B cell (primary cell): ENCODE data around the gene CRAMP1. TPM values are rescaled to one million over a fixed set of nuclear protein-coding genes. Genes with fewer than 3 reads are reported as not detected.
"Not testable (repeated sequence)": the region's sequence is repeated elsewhere in the genome, so short reads cannot be mapped to it uniquely, and the experiment has no call there.

Experiments used
- ATAC-seq: fragments of 200-7000 bp; cut with Tn5 transposase; one replicate; pipeline ENCODE4 v1.10.0; 2021; ENCODE audit warnings: low read depth, mild to moderate bottlenecking, moderate number of reproducible peaks, moderate library complexity
- CTCF ChIA-PET: fragments of 350-600 bp; sonication (Branson Sonifier 250); formaldehyde crosslinking; loops from one replicate; lab custom pipeline; 2021; ENCODE audit warnings: antibody characterized with exemption, inconsistent platforms; lab: Charles Lee
- POLR2A ChIA-PET: fragments of 350-600 bp; sonication (Branson Sonifier 250); formaldehyde crosslinking; loops from one replicate; lab custom pipeline; 2021; ENCODE audit warnings: antibody characterized with exemption; lab: Charles Lee
- DNase-seq: peaks from one replicate; pipeline ENCODE4 v3.0.0; 2013
- H2AFZ ChIP-seq: 2 replicates; pipeline ENCODE4 v1.6.1; 2012; ENCODE audit warnings: mild to moderate bottlenecking, low read depth, low read length; ENCODE audit not compliant: insufficient read depth, poor library complexity, severe bottlenecking
- H3K27ac ChIP-seq, 2 donors: 1 replicate in 1 of 2; 2 replicates in 1 of 2; pipeline ENCODE4 v1.5.1; 2012 to 2013; ENCODE audit warnings: low read length in 2 of 2, mild to moderate bottlenecking in 2 of 2, moderate library complexity in 1 of 2
- H3K27me3 ChIP-seq, 4 experiments: fragments of 200-600 bp in 1 of 4; sonication (generic) in 1 of 4; replicated peaks in 1 of 4; 1 replicate in 2 of 4; 2 replicates in 2 of 4; pipeline versions ENCODE4 v1.6.1 to v1.7.0; 2013 to 2016; ENCODE audit warnings: low read length in 3 of 4, mild to moderate bottlenecking in 2 of 4, mixed read lengths in 1 of 4, moderate library complexity in 1 of 4; ENCODE audit not compliant: insufficient read depth in 4 of 4, control insufficient read depth in 3 of 4; ENCODE audit errors: control extremely low read depth in 1 of 4
- H3K36me3 ChIP-seq, 2 experiments: replicated peaks in 1 of 2; 1 replicate in 1 of 2; 2 replicates in 1 of 2; pipeline versions ENCODE4 v1.6.1 to v1.7.1; 2013; ENCODE audit warnings: low read length in 1 of 2; ENCODE audit not compliant: insufficient read depth in 2 of 2, control insufficient read depth in 1 of 2; ENCODE audit errors: control extremely low read depth in 1 of 2, extremely low read depth in 1 of 2
- H3K4me1 ChIP-seq, 2 donors: fragments of 200-600 bp in 1 of 2; sonication (generic) in 1 of 2; 1 replicate in 1 of 2; 2 replicates in 1 of 2; pipeline versions ENCODE4 v1.5.1 to v1.6.1; 2013 to 2017; ENCODE audit warnings: low read length in 2 of 2; ENCODE audit not compliant: control insufficient read depth in 2 of 2, insufficient read depth in 2 of 2
- H3K4me2 ChIP-seq: replicated peaks from 2 replicates; pipeline ENCODE3; 2012; ENCODE audit warnings: mild to moderate bottlenecking, low read depth, low read length; ENCODE audit not compliant: poor library complexity, severe bottlenecking
- H3K4me3 ChIP-seq, 5 experiments: fragments of 200-600 bp in 1 of 5; sonication (generic) in 1 of 5; 1 replicate in 3 of 5; 2 replicates in 2 of 5; pipeline versions ENCODE4 v1.5.1 to v1.7.0; 2011 to 2016; ENCODE audit warnings: low read length in 4 of 5, mild to moderate bottlenecking in 4 of 5, low read depth in 2 of 5, control low read depth in 1 of 5, moderate library complexity in 1 of 5; ENCODE audit not compliant: insufficient read depth in 1 of 5; ENCODE audit errors: control extremely low read depth in 1 of 5, extremely low read depth in 1 of 5
- H3K79me2 ChIP-seq: fragments of 200-600 bp; sonication (generic); one replicate; pipeline ENCODE4 v1.6.0; 2016; ENCODE audit warnings: low read length; ENCODE audit not compliant: control insufficient read depth, insufficient read depth
- H3K9ac ChIP-seq: fragments of 200-600 bp; sonication (generic); 2 replicates; pipeline ENCODE4 v1.6.1; 2017; ENCODE audit warnings: mild to moderate bottlenecking, low read length, moderate library complexity
- H3K9me3 ChIP-seq, 3 donors: one replicate each; pipeline versions ENCODE4 v1.6.1 to v1.7.1; 2013; ENCODE audit warnings: low read length in 2 of 3; ENCODE audit not compliant: control insufficient read depth in 2 of 3, insufficient read depth in 1 of 3; ENCODE audit errors: control extremely low read depth in 1 of 3
- H4K20me1 ChIP-seq: 2 replicates; pipeline ENCODE4 v1.6.0; 2012; ENCODE audit warnings: mild to moderate bottlenecking, low read length; ENCODE audit not compliant: insufficient read depth, control insufficient read depth, poor library complexity, severe bottlenecking
- H3K27ac Mint-ChIP-seq: one replicate; pipeline ENCODE4 v1.8.0; 2021; ENCODE audit warnings: mixed read lengths
- H3K27me3 Mint-ChIP-seq: one replicate; pipeline ENCODE4 v1.8.0; 2021; ENCODE audit warnings: mixed read lengths
- H3K4me1 Mint-ChIP-seq: one replicate; pipeline ENCODE4 v1.8.0; 2021; ENCODE audit warnings: mixed read lengths
- H3K4me3 Mint-ChIP-seq: one replicate; pipeline ENCODE4 v1.8.0; 2021; ENCODE audit warnings: mixed read lengths
- H3K9me3 Mint-ChIP-seq: one replicate; pipeline ENCODE4 v1.8.0; 2022; ENCODE audit warnings: mixed read lengths; ENCODE audit not compliant: insufficient read depth
- CTCF ChIP-seq: fragments of 200-600 bp; IDR thresholded peaks from one replicate; pipeline ENCODE4 v1.8.0; 2022; ENCODE audit warnings: antibody characterized with exemption, mild to moderate bottlenecking
- EZH2 ChIP-seq: IDR thresholded peaks from 2 replicates; pipeline ENCODE4 v1.6.1; 2012; ENCODE audit warnings: borderline replicate concordance, low read depth, mild to moderate bottlenecking, moderate library complexity, low read length; ENCODE audit not compliant: insufficient read depth, poor library complexity, severe bottlenecking
- WGBS: methylation state at CpG from one replicate; pipeline ENCODE4 v1.1.5; 2013; ENCODE audit warnings: missing lambda C conversion rate; ENCODE audit not compliant: insufficient coverage; 5-methylcytosine and 5-hydroxymethylcytosine counted together
- intact Hi-C: fragments of 100-400 bp; cut with micrococcal nuclease; formaldehyde crosslinking; loops from one replicate; pipeline ENCODE4 v1.10.0; 2022
- polyA plus RNA-seq: library from polyadenylated mRNA; depleted of rRNA; stranded (reverse); fragments of >200 nt; gene quantifications from 2 replicates; pipeline ENCODE4 v1.2.3, GENCODE V29; 2012
- total RNA-seq, 2 donors: library from RNA; stranded (reverse); fragments of 120-200 nt in 1 of 2; gene quantifications; 1 replicate in 1 of 2; 2 replicates in 1 of 2; pipeline versions ENCODE4 v1.2.3 to v1.2.4, GENCODE V29; 2013 to 2022

CRAMP1 gene
- total and polyA plus RNA-seq, 2 donors (not counting 1 experiment from before 2014, with no cell fraction given) = 21.0 to 33.9 TPM

- TF ChIP-seq EZH2 (no peak), CTCF (no peak)
- POLR2A ChIA-PET = interaction anchor here (0.6 kb wide), 2 partner anchors 242 to 1475 kb away, joined by 3 to 4 read pairs; no protein-coding TSS in a partner anchor
- Mint-ChIP-seq H3K27me3 (no peaks in the 10 kb centered on the region), H3K4me3 (no peak overlapping the region), H3K4me1 (peaks cover 10% of the 10 kb centered on the region), H3K27ac (peak overlapping the region; percentile 59), H3K9me3 (no peaks in the 10 kb centered on the region)
- CTCF ChIA-PET = interaction anchor here (0.7 to 1.1 kb wide), 3 partner anchors 10 to 75 kb away, joined by 3 to 4 read pairs (median 3); no protein-coding TSS in a partner anchor
- Histone ChIP-seq H3K4me1 (peaks cover 0 to 8% of the 10 kb centered on the region in 2 donors), H4K20me1 (peaks cover 3% of the 10 kb centered on the region), H3K27ac (no peak overlapping the region), H3K9ac (no peak overlapping the region), H3K36me3 (peaks cover 11 to 44% of the 10 kb centered on the region in 2 experiments), H3K79me2 (peaks cover 10% of the 10 kb centered on the region), H2AFZ (no peak overlapping the region), H3K4me3 (no peak overlapping the region), H3K9me3 (no peaks in the 10 kb centered on the region), H3K27me3 (no peaks in the 10 kb centered on the region), H3K4me2 (no peak overlapping the region)
- intact Hi-C loops = no loop called here
- DNase-seq (no peak), ATAC-seq (no peak)
- WGBS = 80% methylated on average over 1 of the region's 6 CpGs
These were observed 89.2 kb downstream of the CRAMP1 start for GRCh38 chr16:1701216-1701878.

GRCh38 chr16:1705324-1705687 is 93.1 kb downstream of the CRAMP1 start:
- peak; percentile 6 for ATAC-seq
- H3K36me3 ChIP-seq = peaks cover 3 to 21% of the 10 kb centered on the region in 2 experiments
- H3K27me3 ChIP-seq, H3K9me3 Mint-ChIP-seq, H3K9me3 ChIP-seq, H3K27me3 Mint-ChIP-seq, DNase-seq: not testable (repeated sequence)
- Mint-ChIP-seq H3K27ac (peak overlapping the region; percentile 98), H3K4me1 (peaks cover 36% of the 10 kb centered on the region), H3K4me3 (peak overlapping the region; percentile 98)
- intact Hi-C loops = loop anchor here (5.0 kb wide), 2 partner anchors 93 to 267 kb away; partner anchors contain the start of genes CRAMP1, IFT140 and TBL3
- H3K27ac ChIP-seq = peak overlapping the region; percentile 82 to 91
- peaks cover 14 to 30% of the 10 kb centered on the region in 2 donors for H3K4me1 ChIP-seq
- POLR2A ChIA-PET = interaction anchor here (0.5 to 2.5 kb wide), 10 partner anchors 14 to 776 kb away, joined by 3 to 15 read pairs (median 6); partner anchors contain the start of genes IFT140, JPT2, NME3 and NUBP2
- H3K9ac ChIP-seq = peak overlapping the region; percentile 98
- H4K20me1 ChIP-seq = peaks cover 35% of the 10 kb centered on the region
- H3K4me3 ChIP-seq = peak overlapping the region; percentile 74 to 98 (median 96)
- H2AFZ ChIP-seq = peak overlapping the region; percentile 82
- 1% methylated on average over 11 of the region's 16 CpGs for WGBS
- peak overlapping the region; percentile 94 for H3K4me2 ChIP-seq
- CTCF ChIA-PET = interaction anchor here (0.6 to 2.4 kb wide), 19 partner anchors 9 to 544 kb away, joined by 3 to 16 read pairs (median 5); partner anchors contain the start of genes EME2, FAHD1, JPT2 and MRPS34
- H3K79me2 ChIP-seq = peaks cover 49% of the 10 kb centered on the region
